Transverse colon (tissue), 4 donors: ENCODE results near the gene PLEKHA7.

Experiments
- EP300 ChIP-seq: sonication (generic); formaldehyde crosslinking; IDR thresholded peaks from one replicate; pipeline ENCODE4 v1.6.1; 2017; ENCODE audit warnings: antibody characterized with exemption, low read depth
- POLR2AphosphoS5 ChIP-seq, 3 donors: sonication (generic); formaldehyde crosslinking; IDR thresholded peaks; one replicate each; pipeline ENCODE4 v1.6.1; 2016; ENCODE audit warnings: antibody characterized with exemption in 3 of 3
- TF ChIP-seq, protein P1 (sequence below), 5 experiments: fragments of 200-600 bp in 3 of 5; fragments of 450-650 bp in 2 of 5; sonication (generic) in 3 of 5; IDR thresholded peaks; 1 replicate in 2 of 5; 2 replicates in 3 of 5; pipeline ENCODE4 v1.5.1; 2016 to 2017; ENCODE audit warnings: antibody characterized with exemption in 5 of 5, inconsistent platforms in 3 of 5, mild to moderate bottlenecking in 2 of 5, moderate library complexity in 1 of 5

DNA sequence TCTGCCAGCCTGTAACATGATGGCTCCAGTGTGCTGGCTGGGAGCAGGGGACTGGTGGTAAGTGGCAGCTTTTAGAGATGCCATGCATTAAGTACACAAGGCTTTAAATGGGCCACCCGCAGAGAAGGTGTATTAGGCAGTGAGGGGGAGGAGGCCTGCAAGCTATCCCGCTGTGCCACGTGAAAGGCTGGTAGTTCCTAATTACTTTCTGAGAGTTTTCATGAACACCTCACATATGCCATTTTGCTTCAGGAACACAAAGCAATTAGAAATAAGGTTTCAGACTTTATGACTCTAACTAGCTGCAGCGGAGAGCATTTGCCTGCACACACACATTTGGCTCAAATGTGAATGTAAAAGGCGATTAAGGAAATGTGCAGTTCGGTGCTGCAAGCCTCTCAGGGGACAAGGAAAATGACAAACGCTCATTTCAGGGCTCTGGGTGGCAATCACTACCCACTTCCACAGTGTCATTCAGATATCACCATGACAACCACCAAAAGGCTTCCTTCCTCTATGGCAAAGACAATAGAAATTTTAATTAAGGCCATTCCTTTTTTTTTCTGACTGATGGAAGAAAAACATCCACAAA is 116.6 kb downstream of the PLEKHA7 start:
- TF ChIP-seq, protein P1, sequence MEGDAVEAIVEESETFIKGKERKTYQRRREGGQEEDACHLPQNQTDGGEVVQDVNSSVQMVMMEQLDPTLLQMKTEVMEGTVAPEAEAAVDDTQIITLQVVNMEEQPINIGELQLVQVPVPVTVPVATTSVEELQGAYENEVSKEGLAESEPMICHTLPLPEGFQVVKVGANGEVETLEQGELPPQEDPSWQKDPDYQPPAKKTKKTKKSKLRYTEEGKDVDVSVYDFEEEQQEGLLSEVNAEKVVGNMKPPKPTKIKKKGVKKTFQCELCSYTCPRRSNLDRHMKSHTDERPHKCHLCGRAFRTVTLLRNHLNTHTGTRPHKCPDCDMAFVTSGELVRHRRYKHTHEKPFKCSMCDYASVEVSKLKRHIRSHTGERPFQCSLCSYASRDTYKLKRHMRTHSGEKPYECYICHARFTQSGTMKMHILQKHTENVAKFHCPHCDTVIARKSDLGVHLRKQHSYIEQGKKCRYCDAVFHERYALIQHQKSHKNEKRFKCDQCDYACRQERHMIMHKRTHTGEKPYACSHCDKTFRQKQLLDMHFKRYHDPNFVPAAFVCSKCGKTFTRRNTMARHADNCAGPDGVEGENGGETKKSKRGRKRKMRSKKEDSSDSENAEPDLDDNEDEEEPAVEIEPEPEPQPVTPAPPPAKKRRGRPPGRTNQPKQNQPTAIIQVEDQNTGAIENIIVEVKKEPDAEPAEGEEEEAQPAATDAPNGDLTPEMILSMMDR (IDR thresholded peaks at IDR 0.05): no peak
- TF ChIP-seq EP300: no peak
- no peak for TF ChIP-seq POLR2AphosphoS5 (IDR thresholded peaks at IDR 0.05)
